ENCODE measurements around the gene IGFL2. TPM values are rescaled to one million over a fixed set of nuclear protein-coding genes. Genes with fewer than 3 reads are reported as not detected.

The IGFL2 gene
- total RNA-seq, 1 experiment from 2014 or later, result not detected

DNA sequence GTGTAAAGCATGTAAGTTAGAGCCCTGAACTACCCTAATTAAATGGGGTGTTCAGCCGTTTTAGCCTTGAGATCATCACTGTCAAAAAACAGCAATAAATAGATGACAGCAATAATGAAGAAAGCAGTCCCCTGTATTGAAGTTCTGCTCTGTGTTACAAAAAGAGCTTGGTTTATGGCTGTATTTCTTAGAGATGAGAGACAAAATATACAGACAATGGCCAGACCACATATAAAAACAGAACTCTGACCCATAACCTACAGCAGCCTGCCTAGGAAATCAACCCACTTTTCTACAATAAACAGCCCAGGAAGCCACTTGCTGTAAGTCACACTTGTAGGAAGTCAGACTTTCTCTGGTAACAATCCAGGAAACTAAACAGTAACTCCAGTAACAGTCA lies 34.3 kb upstream of the IGFL2 start:
- no peak overlapping the region for H3K4me2 ChIP-seq (ENCODE audit: low read length)
- no peaks in the 10 kb centered on the region for H4K20me1 ChIP-seq (ENCODE audit: insufficient read depth)
- peaks cover 14 to 33% of the 10 kb centered on the region in 2 experiments for H3K4me1 ChIP-seq (ENCODE audit: control insufficient read depth in 1 of 2, insufficient read depth in 2 of 2, low read length in 2 of 2)
- H3K9me2 ChIP-seq (ENCODE audit: insufficient read depth), result no peaks in the 10 kb centered on the region
- POLR2A ChIA-PET, result no interaction called here
- DNase-seq (ENCODE audit: low read depth, low spot score) (no peak), ATAC-seq (no peak)
- intact Hi-C loops (cut with micrococcal nuclease), result no loop called here
- H3K27ac ChIP-seq (ENCODE audit: low read depth, low read length), result no peak overlapping the region
- no peak overlapping the region for H3K4me3 ChIP-seq (replicated peaks in 1 of 2; ENCODE audit: low read depth in 1 of 2, low read length in 2 of 2)
- CTCF ChIA-PET, result no interaction called here
- no peak for TF ChIP-seq POLR2A (IDR thresholded peaks at IDR 0.05; ENCODE audit: borderline replicate concordance, extremely low read depth, insufficient read depth, insufficient read length)
- TF ChIP-seq, protein P1, sequence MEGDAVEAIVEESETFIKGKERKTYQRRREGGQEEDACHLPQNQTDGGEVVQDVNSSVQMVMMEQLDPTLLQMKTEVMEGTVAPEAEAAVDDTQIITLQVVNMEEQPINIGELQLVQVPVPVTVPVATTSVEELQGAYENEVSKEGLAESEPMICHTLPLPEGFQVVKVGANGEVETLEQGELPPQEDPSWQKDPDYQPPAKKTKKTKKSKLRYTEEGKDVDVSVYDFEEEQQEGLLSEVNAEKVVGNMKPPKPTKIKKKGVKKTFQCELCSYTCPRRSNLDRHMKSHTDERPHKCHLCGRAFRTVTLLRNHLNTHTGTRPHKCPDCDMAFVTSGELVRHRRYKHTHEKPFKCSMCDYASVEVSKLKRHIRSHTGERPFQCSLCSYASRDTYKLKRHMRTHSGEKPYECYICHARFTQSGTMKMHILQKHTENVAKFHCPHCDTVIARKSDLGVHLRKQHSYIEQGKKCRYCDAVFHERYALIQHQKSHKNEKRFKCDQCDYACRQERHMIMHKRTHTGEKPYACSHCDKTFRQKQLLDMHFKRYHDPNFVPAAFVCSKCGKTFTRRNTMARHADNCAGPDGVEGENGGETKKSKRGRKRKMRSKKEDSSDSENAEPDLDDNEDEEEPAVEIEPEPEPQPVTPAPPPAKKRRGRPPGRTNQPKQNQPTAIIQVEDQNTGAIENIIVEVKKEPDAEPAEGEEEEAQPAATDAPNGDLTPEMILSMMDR (IDR thresholded peaks at IDR 0.05 in 2 of 3, conservative IDR thresholded peaks at IDR 0.05 in 1 of 3; ENCODE audit: borderline replicate concordance in 1 of 3, insufficient read depth in 1 of 3, low read depth in 2 of 3, low read length in 2 of 3), result no peak
- no peak for TF ChIP-seq JUND (IDR thresholded peaks at IDR 0.05)
- TF ChIP-seq TCF7L2 (IDR thresholded peaks at IDR 0.05; ENCODE audit: borderline replicate concordance, extremely low read depth, insufficient read depth, insufficient read length), result no peak
- TF ChIP-seq, protein P2, sequence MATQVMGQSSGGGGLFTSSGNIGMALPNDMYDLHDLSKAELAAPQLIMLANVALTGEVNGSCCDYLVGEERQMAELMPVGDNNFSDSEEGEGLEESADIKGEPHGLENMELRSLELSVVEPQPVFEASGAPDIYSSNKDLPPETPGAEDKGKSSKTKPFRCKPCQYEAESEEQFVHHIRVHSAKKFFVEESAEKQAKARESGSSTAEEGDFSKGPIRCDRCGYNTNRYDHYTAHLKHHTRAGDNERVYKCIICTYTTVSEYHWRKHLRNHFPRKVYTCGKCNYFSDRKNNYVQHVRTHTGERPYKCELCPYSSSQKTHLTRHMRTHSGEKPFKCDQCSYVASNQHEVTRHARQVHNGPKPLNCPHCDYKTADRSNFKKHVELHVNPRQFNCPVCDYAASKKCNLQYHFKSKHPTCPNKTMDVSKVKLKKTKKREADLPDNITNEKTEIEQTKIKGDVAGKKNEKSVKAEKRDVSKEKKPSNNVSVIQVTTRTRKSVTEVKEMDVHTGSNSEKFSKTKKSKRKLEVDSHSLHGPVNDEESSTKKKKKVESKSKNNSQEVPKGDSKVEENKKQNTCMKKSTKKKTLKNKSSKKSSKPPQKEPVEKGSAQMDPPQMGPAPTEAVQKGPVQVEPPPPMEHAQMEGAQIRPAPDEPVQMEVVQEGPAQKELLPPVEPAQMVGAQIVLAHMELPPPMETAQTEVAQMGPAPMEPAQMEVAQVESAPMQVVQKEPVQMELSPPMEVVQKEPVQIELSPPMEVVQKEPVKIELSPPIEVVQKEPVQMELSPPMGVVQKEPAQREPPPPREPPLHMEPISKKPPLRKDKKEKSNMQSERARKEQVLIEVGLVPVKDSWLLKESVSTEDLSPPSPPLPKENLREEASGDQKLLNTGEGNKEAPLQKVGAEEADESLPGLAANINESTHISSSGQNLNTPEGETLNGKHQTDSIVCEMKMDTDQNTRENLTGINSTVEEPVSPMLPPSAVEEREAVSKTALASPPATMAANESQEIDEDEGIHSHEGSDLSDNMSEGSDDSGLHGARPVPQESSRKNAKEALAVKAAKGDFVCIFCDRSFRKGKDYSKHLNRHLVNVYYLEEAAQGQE (IDR thresholded peaks at IDR 0.05; ENCODE audit: low read depth), result no peak
- TF ChIP-seq, protein P3, sequence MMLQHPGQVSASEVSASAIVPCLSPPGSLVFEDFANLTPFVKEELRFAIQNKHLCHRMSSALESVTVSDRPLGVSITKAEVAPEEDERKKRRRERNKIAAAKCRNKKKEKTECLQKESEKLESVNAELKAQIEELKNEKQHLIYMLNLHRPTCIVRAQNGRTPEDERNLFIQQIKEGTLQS (IDR thresholded peaks at IDR 0.05), result no peak
- TF ChIP-seq EZH2phosphoT487 (IDR thresholded peaks at IDR 0.05; ENCODE audit: borderline replicate concordance), result no peak
- TF ChIP-seq EZH2 (IDR thresholded peaks at IDR 0.05), result no peak
- TF ChIP-seq CEBPB (IDR thresholded peaks at IDR 0.05; ENCODE audit: low read depth), result no peak
- no peak for TF ChIP-seq CBX3 (IDR thresholded peaks at IDR 0.05; ENCODE audit: low read depth)
- TF ChIP-seq ZFX (IDR thresholded peaks at IDR 0.05), result no peak
- no TSS peak for BruUV-seq (replicated peaks)
- RAD21 ChIA-PET (ENCODE audit: low non-redundant PET in 1 of 2, low total read pairs in 2 of 2, uncharacterized antibody in 2 of 2, unreplicated experiment in 2 of 2), result no interaction called here
- H3K79me2 ChIP-seq (ENCODE audit: insufficient read depth, low read length), result no peaks in the 10 kb centered on the region
- no peaks in the 10 kb centered on the region for H3K36me3 ChIP-seq (ENCODE audit: control insufficient read depth in 1 of 2, insufficient read depth in 2 of 2, low read length in 2 of 2)
- H3K9me3 ChIP-seq (ENCODE audit: control insufficient read depth in 1 of 2, insufficient read depth in 1 of 2, low read depth in 1 of 2, low read length in 2 of 2), result peaks cover 0 to 5% of the 10 kb centered on the region in 2 experiments; a peak in 1 of 4 replicates
- no peak overlapping the region for H2AFZ ChIP-seq (ENCODE audit: low read depth, low read length, poor library complexity, severe bottlenecking)
- H3K27me3 ChIP-seq (ENCODE audit: insufficient read depth, low read length), result no peaks in the 10 kb centered on the region
- H3K9ac ChIP-seq (ENCODE audit: low read length), result no peak overlapping the region
